Vagina (tissue), 2 donors: ENCODE results near the gene GDPGP1. TPM values are rescaled to one million over a fixed set of nuclear protein-coding genes. Genes with fewer than 3 reads are reported as not detected.

Experiments used
- DNase-seq, 2 donors: peaks; one replicate each; pipeline ENCODE4 v3.0.0-alpha.2; 2017; ENCODE audit errors: extremely low spot score in 2 of 2
- H3K27ac ChIP-seq: fragments of 200-600 bp; sonication (generic); one replicate; pipeline ENCODE4 v1.5.1; 2019
- H3K27me3 ChIP-seq: fragments of 200-600 bp; sonication (generic); one replicate; pipeline ENCODE4 v1.5.1; 2019
- H3K36me3 ChIP-seq, 2 donors: fragments of 200-600 bp; sonication (generic); one replicate each; pipeline ENCODE4 v1.5.1; 2017 to 2019
- H3K4me1 ChIP-seq: fragments of 200-600 bp; sonication (generic); one replicate; pipeline ENCODE4 v1.5.1; 2019
- H3K4me3 ChIP-seq, 2 donors: fragments of 200-600 bp; sonication (generic); 1 replicate in 1 of 2; 2 replicates in 1 of 2; pipeline ENCODE4 v1.5.1; 2016 to 2019
- H3K9me3 ChIP-seq: fragments of 200-600 bp; sonication (generic); one replicate; pipeline ENCODE4 v1.5.1; 2019
- CTCF ChIP-seq, 3 experiments: fragments of 450-650 bp in 2 of 3; fragments of 200-600 bp in 1 of 3; sonication (generic) in 1 of 3; IDR thresholded peaks; one replicate each; pipeline ENCODE4 v1.5.1; 2017 to 2019; ENCODE audit warnings: antibody characterized with exemption in 3 of 3, mild to moderate bottlenecking in 2 of 3, moderate library complexity in 2 of 3
- POLR2A ChIP-seq, 2 donors: fragments of 450-650 bp; IDR thresholded peaks; one replicate each; pipeline ENCODE4 v1.6.1; 2017; ENCODE audit warnings: antibody characterized with exemption in 2 of 2, mild to moderate bottlenecking in 2 of 2, moderate library complexity in 2 of 2
- POLR2AphosphoS5 ChIP-seq, 2 donors: sonication (generic); formaldehyde crosslinking; IDR thresholded peaks; one replicate each; pipeline ENCODE4 v1.9.0; 2017; ENCODE audit warnings: antibody characterized with exemption in 2 of 2, mild to moderate bottlenecking in 2 of 2, low read depth in 1 of 2; ENCODE audit not compliant: insufficient read depth in 1 of 2
- intact Hi-C: fragments of 100-400 bp; cut with DNase I; formaldehyde crosslinking; loops from one replicate; pipeline ENCODE4 v1.15.1; 2023
- total RNA-seq: library from RNA; depleted of rRNA; stranded (reverse); fragments of >200 nt; gene quantifications from one replicate; pipeline ENCODE4 v1.2.3, GENCODE V29; 2016

The GDPGP1 gene
- total RNA-seq, 1 donor from 2014 or later: 4.9 TPM

GRCh38 chr15:90201130-90201943 lies 32.7 kb upstream of the GDPGP1 start, which contains the start of gene SEMA4B:
Gene SEMA4B (plus strand): TSS chr15:90201330. CDS start chr15:90201579, 249 bp downstream.
- H3K27ac ChIP-seq: peak within 1 kb of the TSS; percentile 86
- TF ChIP-seq POLR2A (IDR thresholded peaks at IDR 0.05) (no peak), CTCF (IDR thresholded peaks at IDR 0.05) (no peak), POLR2AphosphoS5 (IDR thresholded peaks at IDR 0.05; ENCODE audit: insufficient read depth in 1 of 2, low read depth in 1 of 2) (no peak)
- no peaks in the 10 kb centered on the region for H3K27me3 ChIP-seq
- H3K4me1 ChIP-seq: peaks cover 60% of the 10 kb centered on the region
- H3K36me3 ChIP-seq: no peaks in the 10 kb centered on the region
- intact Hi-C loops: no loop called here
- DNase-seq: no peak
- peak within 1 kb of the TSS; percentile 89 to 90 for H3K4me3 ChIP-seq
- no peaks in the 10 kb centered on the region for H3K9me3 ChIP-seq

- H3K4me3 ChIP-seq: peak overlapping the region; percentile 89 to 90
- TF ChIP-seq POLR2A (IDR thresholded peaks at IDR 0.05) (no peak), POLR2AphosphoS5 (IDR thresholded peaks at IDR 0.05; ENCODE audit: insufficient read depth in 1 of 2, low read depth in 1 of 2) (no peak), CTCF (IDR thresholded peaks at IDR 0.05) (no peak)
- H3K27me3 ChIP-seq: no peaks in the 10 kb centered on the region
- H3K4me1 ChIP-seq: peaks cover 65% of the 10 kb centered on the region
- H3K27ac ChIP-seq: peak overlapping the region; percentile 86
- H3K9me3 ChIP-seq: no peaks in the 10 kb centered on the region
- intact Hi-C loops: no loop called here
- no peaks in the 10 kb centered on the region for H3K36me3 ChIP-seq
- DNase-seq: no peak
Observed at GRCh38 chr15:90201944-90202375, 32.0 kb upstream of the GDPGP1 start.

GRCh38 chr15:90202929-90203328 lies 31.1 kb upstream of the GDPGP1 start:
- DNase-seq: no peak
- peak overlapping the region; percentile 86 for H3K27ac ChIP-seq
- no peaks in the 10 kb centered on the region for H3K36me3 ChIP-seq
- TF ChIP-seq POLR2A (IDR thresholded peaks at IDR 0.05) (no peak), CTCF (IDR thresholded peaks at IDR 0.05) (no peak), POLR2AphosphoS5 (IDR thresholded peaks at IDR 0.05; ENCODE audit: insufficient read depth in 1 of 2, low read depth in 1 of 2) (no peak)
- intact Hi-C loops: no loop called here
- H3K9me3 ChIP-seq: no peaks in the 10 kb centered on the region
- H3K4me3 ChIP-seq: peak overlapping the region; percentile 89 to 90
- no peaks in the 10 kb centered on the region for H3K27me3 ChIP-seq
- H3K4me1 ChIP-seq: peaks cover 65% of the 10 kb centered on the region

GRCh38 chr15:90203473-90203872 lies 30.5 kb upstream of the GDPGP1 start:
- Histone ChIP-seq H3K9me3 (no peaks in the 10 kb centered on the region), H3K27ac (peak overlapping the region; percentile 86), H3K4me3 (peak overlapping the region; percentile 4 to 89), H3K36me3 (no peaks in the 10 kb centered on the region), H3K27me3 (no peaks in the 10 kb centered on the region), H3K4me1 (peaks cover 65% of the 10 kb centered on the region)
- TF ChIP-seq POLR2A (IDR thresholded peaks at IDR 0.05) (no peak), POLR2AphosphoS5 (IDR thresholded peaks at IDR 0.05; ENCODE audit: insufficient read depth in 1 of 2, low read depth in 1 of 2) (no peak), CTCF (IDR thresholded peaks at IDR 0.05) (no peak)
- DNase-seq: no peak
- intact Hi-C loops: no loop called here

- Histone ChIP-seq H3K4me3 (peak overlapping the region; percentile 4 to 89), H3K27ac (peak overlapping the region; percentile 86), H3K36me3 (no peaks in the 10 kb centered on the region), H3K4me1 (peaks cover 65% of the 10 kb centered on the region), H3K9me3 (no peaks in the 10 kb centered on the region), H3K27me3 (no peaks in the 10 kb centered on the region)
- DNase-seq: no peak
- intact Hi-C loops: no loop called here
- TF ChIP-seq POLR2A (IDR thresholded peaks at IDR 0.05) (no peak), CTCF (IDR thresholded peaks at IDR 0.05) (no peak), POLR2AphosphoS5 (IDR thresholded peaks at IDR 0.05; ENCODE audit: insufficient read depth in 1 of 2, low read depth in 1 of 2) (peak in 1 of 2 donors; percentile 51)
Observed at GRCh38 chr15:90203922-90204321, 30.1 kb upstream of the GDPGP1 start.
